RWPE2 (cell line): ENCODE measurements around the gene USP24.

Source experiments
- ATAC-seq: fragments of 200-7000 bp; cut with Tn5 transposase; 3 replicates; pipeline ENCODE4 v1.9.1; 2021; ENCODE audit warnings: low read depth
- DNase-seq: peaks from one replicate; pipeline ENCODE4 v3.0.0-alpha.2; 2020; ENCODE audit warnings: low spot score
- H3K27ac ChIP-seq: fragments of 450-650 bp; 2 replicates; pipeline ENCODE4 v1.5.1; 2017; ENCODE audit warnings: mild to moderate bottlenecking; ENCODE audit not compliant: poor library complexity, severe bottlenecking
- H3K27me3 ChIP-seq: fragments of 250-450 bp; sonication (Bioruptor Pico); 2 replicates; pipeline ENCODE4 v1.5.1; 2021; ENCODE audit warnings: mild to moderate bottlenecking, moderate library complexity; ENCODE audit not compliant: insufficient read depth, poor library complexity, severe bottlenecking
- H3K36me3 ChIP-seq: fragments of 250-450 bp; sonication (Bioruptor Pico); 2 replicates; pipeline ENCODE4 v1.5.1; 2020; ENCODE audit warnings: low read depth, mild to moderate bottlenecking, moderate library complexity
- H3K4me1 ChIP-seq: fragments of 250-450 bp; sonication (Bioruptor Pico); 2 replicates; pipeline ENCODE4 v1.5.1; 2021; ENCODE audit warnings: mild to moderate bottlenecking, moderate library complexity; ENCODE audit not compliant: insufficient read depth, poor library complexity, severe bottlenecking
- H3K4me3 ChIP-seq: fragments of 250-450 bp; sonication (Bioruptor Pico); 2 replicates; pipeline ENCODE4 v1.5.1; 2021; ENCODE audit warnings: mild to moderate bottlenecking, moderate library complexity; ENCODE audit not compliant: severe bottlenecking
- H3K9me3 ChIP-seq: fragments of 250-450 bp; sonication (Bioruptor Pico); 2 replicates; pipeline ENCODE4 v1.5.1; 2021; ENCODE audit warnings: mild to moderate bottlenecking, moderate library complexity; ENCODE audit not compliant: severe bottlenecking
- TF ChIP-seq, protein P1 (sequence below): fragments of 450-650 bp; IDR thresholded peaks from one replicate; pipeline ENCODE4 v1.5.1; 2017; ENCODE audit warnings: mild to moderate bottlenecking, moderate library complexity; ENCODE audit not compliant: poor library complexity, severe bottlenecking

Gene USP24

DNA sequence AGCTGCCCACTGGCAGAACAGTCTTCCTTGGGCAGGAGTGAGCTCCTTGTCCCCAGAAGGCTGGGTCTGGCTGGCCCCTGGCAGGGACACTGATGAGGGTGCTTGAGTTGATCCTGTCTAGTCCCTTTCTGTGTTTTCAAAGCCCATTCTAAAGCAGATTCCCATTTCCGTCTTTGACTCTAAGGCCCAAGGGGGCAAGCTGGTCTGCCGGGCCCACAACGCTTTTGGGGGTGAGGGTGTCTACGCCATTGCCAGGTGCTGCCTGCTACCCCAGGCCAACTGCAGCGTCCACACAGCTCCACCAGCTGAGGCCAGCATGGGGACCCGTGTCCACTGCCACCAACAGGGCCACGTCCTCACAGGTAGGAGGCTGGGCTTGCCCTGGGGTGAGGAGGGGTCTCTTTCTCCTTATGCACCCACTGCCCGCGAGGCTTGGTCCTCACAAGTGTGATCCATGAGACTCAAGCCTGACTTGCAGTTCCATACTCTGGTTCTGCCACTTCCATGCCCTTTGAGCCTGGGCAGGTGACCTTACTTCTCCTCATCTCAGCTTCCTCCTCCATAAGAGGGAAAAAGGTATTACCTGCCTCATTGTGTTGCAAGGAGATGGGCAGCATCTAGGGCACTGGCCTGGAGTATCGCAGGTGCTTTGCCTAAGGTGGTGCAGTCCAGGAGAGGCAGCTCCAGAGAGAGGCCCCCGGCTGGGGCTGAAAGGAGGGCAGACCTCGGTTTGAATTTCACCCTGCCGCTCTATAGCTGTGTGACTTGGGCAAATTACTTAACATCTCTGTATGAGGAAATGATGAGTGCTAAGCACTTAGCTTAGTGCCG is 155.6 kb downstream of the USP24 start:
- ATAC-seq: no peak
- no peaks in the 10 kb centered on the region for H3K27me3 ChIP-seq
- H3K9me3 ChIP-seq: no peaks in the 10 kb centered on the region
- peaks cover 12% of the 10 kb centered on the region for H3K4me1 ChIP-seq
- DNase-seq: no peak
- H3K36me3 ChIP-seq: peaks cover 94% of the 10 kb centered on the region
- peak overlapping the region; percentile 17 for H3K27ac ChIP-seq
- H3K4me3 ChIP-seq: no peak overlapping the region
- TF ChIP-seq, protein P1, sequence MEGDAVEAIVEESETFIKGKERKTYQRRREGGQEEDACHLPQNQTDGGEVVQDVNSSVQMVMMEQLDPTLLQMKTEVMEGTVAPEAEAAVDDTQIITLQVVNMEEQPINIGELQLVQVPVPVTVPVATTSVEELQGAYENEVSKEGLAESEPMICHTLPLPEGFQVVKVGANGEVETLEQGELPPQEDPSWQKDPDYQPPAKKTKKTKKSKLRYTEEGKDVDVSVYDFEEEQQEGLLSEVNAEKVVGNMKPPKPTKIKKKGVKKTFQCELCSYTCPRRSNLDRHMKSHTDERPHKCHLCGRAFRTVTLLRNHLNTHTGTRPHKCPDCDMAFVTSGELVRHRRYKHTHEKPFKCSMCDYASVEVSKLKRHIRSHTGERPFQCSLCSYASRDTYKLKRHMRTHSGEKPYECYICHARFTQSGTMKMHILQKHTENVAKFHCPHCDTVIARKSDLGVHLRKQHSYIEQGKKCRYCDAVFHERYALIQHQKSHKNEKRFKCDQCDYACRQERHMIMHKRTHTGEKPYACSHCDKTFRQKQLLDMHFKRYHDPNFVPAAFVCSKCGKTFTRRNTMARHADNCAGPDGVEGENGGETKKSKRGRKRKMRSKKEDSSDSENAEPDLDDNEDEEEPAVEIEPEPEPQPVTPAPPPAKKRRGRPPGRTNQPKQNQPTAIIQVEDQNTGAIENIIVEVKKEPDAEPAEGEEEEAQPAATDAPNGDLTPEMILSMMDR: no peak

DNA sequence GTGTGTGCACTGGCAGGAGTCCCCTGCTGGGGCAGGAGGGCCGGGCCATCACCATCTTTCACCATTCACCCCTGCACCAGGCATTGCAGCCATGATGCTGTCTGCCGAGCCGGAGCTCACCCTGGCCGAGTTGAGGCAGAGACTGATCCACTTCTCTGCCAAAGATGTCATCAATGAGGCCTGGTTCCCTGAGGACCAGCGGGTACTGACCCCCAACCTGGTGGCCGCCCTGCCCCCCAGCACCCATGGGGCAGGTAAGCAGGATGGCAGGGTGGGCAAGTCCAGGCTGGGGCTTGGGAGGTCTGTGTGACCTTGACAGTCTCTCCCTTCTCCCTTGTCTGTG is 157.2 kb downstream of the USP24 start:
- Histone ChIP-seq H3K27ac (no peak overlapping the region), H3K27me3 (no peaks in the 10 kb centered on the region), H3K36me3 (peaks cover 94% of the 10 kb centered on the region), H3K4me1 (peaks cover 12% of the 10 kb centered on the region), H3K4me3 (no peak overlapping the region), H3K9me3 (no peaks in the 10 kb centered on the region)
- no peak for ATAC-seq
- TF ChIP-seq, protein P1: no peak
- DNase-seq: no peak

DNA sequence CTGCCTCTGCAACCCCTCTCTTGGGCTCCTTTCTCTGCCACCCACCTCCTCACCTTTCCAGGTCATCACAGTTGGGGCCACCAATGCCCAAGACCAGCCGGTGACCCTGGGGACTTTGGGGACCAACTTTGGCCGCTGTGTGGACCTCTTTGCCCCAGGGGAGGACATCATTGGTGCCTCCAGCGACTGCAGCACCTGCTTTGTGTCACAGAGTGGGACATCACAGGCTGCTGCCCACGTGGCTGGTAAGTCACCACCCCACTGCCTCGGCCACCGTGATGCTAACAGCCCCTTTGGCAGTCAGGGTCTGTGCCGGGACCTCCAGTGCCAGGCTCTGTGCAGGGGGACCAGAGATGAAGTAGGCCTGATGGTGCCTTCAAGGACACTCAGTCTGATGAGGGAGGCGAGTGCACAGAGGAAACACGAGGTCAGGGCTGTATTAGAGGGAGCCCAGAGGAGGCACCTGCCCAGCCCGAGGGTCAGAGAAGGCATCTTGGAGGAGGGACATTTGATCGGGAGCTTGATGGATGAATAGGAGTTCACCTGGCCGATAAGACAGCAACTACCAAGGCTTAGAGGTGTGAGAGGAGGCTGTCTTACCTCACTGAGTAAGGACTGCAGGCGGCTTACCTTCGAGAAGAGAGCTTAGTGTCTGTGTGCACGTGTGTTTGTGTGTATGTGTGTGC is 157.8 kb downstream of the USP24 start:
- no peaks in the 10 kb centered on the region for H3K27me3 ChIP-seq
- no peaks in the 10 kb centered on the region for H3K9me3 ChIP-seq
- peaks cover 12% of the 10 kb centered on the region for H3K4me1 ChIP-seq
- ATAC-seq (no peak), DNase-seq (no peak)
- peaks cover 95% of the 10 kb centered on the region for H3K36me3 ChIP-seq
- H3K4me3 ChIP-seq: no peak overlapping the region
- no peak overlapping the region for H3K27ac ChIP-seq
- TF ChIP-seq, protein P1: no peak

DNA sequence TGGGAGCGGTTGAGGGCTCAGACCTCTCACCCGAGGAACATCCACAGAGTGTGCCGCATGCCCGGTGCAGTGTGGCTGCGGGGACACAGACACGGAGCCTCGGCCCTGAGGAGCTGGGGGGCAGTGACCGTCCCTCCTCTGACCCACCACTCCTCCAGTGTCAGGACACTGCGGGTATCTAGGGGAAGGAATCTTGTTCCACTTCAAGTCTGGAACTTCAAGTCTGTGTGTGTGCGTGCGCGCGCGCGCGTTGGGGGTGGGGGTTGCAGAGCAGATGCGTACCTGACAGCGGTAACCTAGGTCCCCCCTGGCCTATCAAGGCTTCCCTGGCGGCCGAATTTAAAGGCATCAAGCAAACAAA is 158.6 kb downstream of the USP24 start:
- Histone ChIP-seq H3K27me3 (no peaks in the 10 kb centered on the region), H3K36me3 (peaks cover 95% of the 10 kb centered on the region), H3K27ac (no peak overlapping the region), H3K4me1 (peaks cover 12% of the 10 kb centered on the region), H3K9me3 (no peaks in the 10 kb centered on the region), H3K4me3 (no peak overlapping the region)
- TF ChIP-seq, protein P1: no peak
- ATAC-seq (no peak), DNase-seq (no peak)
